Epithelial cell of proximal tubule (primary cell): Measurements from ENCODE around the gene RAB6B. TPM values are rescaled to one million over a fixed set of nuclear protein-coding genes. Genes with fewer than 3 reads are reported as not detected.

Experiments used
- DNase-seq: peaks from one replicate; pipeline ENCODE4 v3.0.0-alpha.2; 2011; ENCODE audit warnings: low read depth
- H3K4me3 ChIP-seq: 2 replicates; pipeline ENCODE4 v1.5.1; 2011; ENCODE audit warnings: low read depth, mild to moderate bottlenecking, low read length
- CTCF ChIP-seq: conservative IDR thresholded peaks from 2 replicates; pipeline ENCODE4 v1.5.1; 2012; ENCODE audit warnings: low read depth, mild to moderate bottlenecking, low read length
- total RNA-seq: library from RNA; depleted of rRNA; stranded (reverse); fragments of >200 nt; gene quantifications from 2 replicates; pipeline ENCODE4 v1.2.3, GENCODE V29; 2015

RAB6B gene
- total RNA-seq, 1 donor from 2014 or later = 3.5 TPM

- no peak overlapping the region for H3K4me3 ChIP-seq
- no peak for TF ChIP-seq CTCF
- no peak for DNase-seq
Observed at GRCh38 chr3:133928903-133929607, 33.4 kb upstream of the RAB6B start.

GRCh38 chr3:133928136-133928893, 32.6 kb upstream of the RAB6B start:
- TF ChIP-seq CTCF = no peak
- H3K4me3 ChIP-seq = peak overlapping the region; percentile 41
- no peak for DNase-seq

GRCh38 chr3:133927540-133928066, 31.9 kb upstream of the RAB6B start:
- peak; percentile 62 for TF ChIP-seq CTCF
- no peak for DNase-seq

GRCh38 chr3:133926736-133927539, 31.3 kb upstream of the RAB6B start:
- H3K4me3 ChIP-seq = peak overlapping the region; percentile 41
- TF ChIP-seq CTCF = peak; percentile 33
- no peak for DNase-seq

More at GRCh38 chr3:133927540-133928066, 31.9 kb upstream of the RAB6B start:
- H3K4me3 ChIP-seq = peak overlapping the region; percentile 41

- no peak for DNase-seq
- no peak for TF ChIP-seq CTCF
- H3K4me3 ChIP-seq = no peak overlapping the region
Observed at GRCh38 chr3:133925960-133926735, 30.5 kb upstream of the RAB6B start.

- no peak overlapping the region for H3K4me3 ChIP-seq
- no peak for TF ChIP-seq CTCF
- no peak for DNase-seq
Observed at GRCh38 chr3:133924041-133924440, 28.4 kb upstream of the RAB6B start.
